Measurements from ENCODE around the gene TNFRSF8.

DNA sequence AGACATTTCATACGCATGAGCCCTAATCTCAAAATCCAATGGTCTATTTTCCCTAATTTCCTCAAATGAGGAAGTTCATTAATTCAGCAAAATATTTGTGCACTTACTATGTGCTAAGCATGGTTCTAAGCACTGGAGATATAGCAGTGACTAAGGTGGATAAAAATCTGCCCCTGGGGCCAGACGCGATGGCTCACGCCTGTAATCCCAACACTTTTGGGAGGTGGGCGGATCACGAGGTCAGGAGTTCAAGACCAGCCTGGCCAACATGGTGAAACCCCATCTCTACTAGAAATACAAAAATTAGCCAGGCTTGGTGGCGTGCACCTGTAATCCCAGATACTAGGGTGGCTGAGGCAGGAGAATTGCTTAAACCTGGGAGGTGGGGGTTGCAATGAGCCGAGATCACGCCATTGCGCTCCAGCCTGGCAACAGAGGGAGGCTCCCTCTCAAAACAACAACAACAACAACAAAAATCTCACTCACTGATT is 48.1 kb upstream of the TNFRSF8 start:
- no peak for TF ChIP-seq EZH2 (IDR thresholded peaks at IDR 0.05; ENCODE audit: low read length)
- TF ChIP-seq, protein P1, sequence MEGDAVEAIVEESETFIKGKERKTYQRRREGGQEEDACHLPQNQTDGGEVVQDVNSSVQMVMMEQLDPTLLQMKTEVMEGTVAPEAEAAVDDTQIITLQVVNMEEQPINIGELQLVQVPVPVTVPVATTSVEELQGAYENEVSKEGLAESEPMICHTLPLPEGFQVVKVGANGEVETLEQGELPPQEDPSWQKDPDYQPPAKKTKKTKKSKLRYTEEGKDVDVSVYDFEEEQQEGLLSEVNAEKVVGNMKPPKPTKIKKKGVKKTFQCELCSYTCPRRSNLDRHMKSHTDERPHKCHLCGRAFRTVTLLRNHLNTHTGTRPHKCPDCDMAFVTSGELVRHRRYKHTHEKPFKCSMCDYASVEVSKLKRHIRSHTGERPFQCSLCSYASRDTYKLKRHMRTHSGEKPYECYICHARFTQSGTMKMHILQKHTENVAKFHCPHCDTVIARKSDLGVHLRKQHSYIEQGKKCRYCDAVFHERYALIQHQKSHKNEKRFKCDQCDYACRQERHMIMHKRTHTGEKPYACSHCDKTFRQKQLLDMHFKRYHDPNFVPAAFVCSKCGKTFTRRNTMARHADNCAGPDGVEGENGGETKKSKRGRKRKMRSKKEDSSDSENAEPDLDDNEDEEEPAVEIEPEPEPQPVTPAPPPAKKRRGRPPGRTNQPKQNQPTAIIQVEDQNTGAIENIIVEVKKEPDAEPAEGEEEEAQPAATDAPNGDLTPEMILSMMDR (optimal IDR thresholded peaks at IDR 0.05 in 1 of 3, IDR thresholded peaks at IDR 0.05 in 1 of 3, conservative IDR thresholded peaks at IDR 0.05 in 1 of 3; ENCODE audit: extremely low read depth in 1 of 3, insufficient read depth in 2 of 3, low read length in 3 of 3): no peak

Data from keratinocyte (primary cell).